ENCODE measurements around the gene IL18BP. TPM values are rescaled to one million over a fixed set of nuclear protein-coding genes. Genes with fewer than 3 reads are reported as not detected.

Gene IL18BP
- total RNA-seq, 2 donors from 2014 or later, result 0.59 to 3.0 TPM

- no peaks in the 10 kb centered on the region for H3K27me3 ChIP-seq
- peak overlapping the region; percentile 97 to 98 for H3K27ac ChIP-seq
- TF ChIP-seq CTCF (IDR thresholded peaks at IDR 0.05), result no peak
- no peaks in the 10 kb centered on the region for H3K9me3 ChIP-seq
- H3K4me3 ChIP-seq, result peak overlapping the region; percentile 5 to 60
- DNase-seq (ENCODE audit: low spot score), result no peak
- peaks cover 29% of the 10 kb centered on the region for H3K36me3 ChIP-seq
- H3K4me1 ChIP-seq, result peaks cover 0 to 55% of the 10 kb centered on the region in 2 donors
Observed at GRCh38 chr11:72037554-72038311, 39.0 kb downstream of the IL18BP start.

- H3K27me3 ChIP-seq, result no peaks in the 10 kb centered on the region
- peak overlapping the region; percentile 97 to 98 for H3K27ac ChIP-seq
- peak; percentile 81 for DNase-seq (ENCODE audit: low spot score)
- H3K36me3 ChIP-seq, result peaks cover 25% of the 10 kb centered on the region
- peak overlapping the region; percentile 48 to 60 for H3K4me3 ChIP-seq
- peaks cover 0 to 57% of the 10 kb centered on the region in 2 donors for H3K4me1 ChIP-seq
- H3K9me3 ChIP-seq, result no peaks in the 10 kb centered on the region
- no peak for TF ChIP-seq CTCF (IDR thresholded peaks at IDR 0.05)
Observed at GRCh38 chr11:72038491-72038890, 39.8 kb downstream of the IL18BP start.

GRCh38 chr11:72039031-72039855, 40.5 kb downstream of the IL18BP start:
- DNase-seq (ENCODE audit: low spot score), result no peak
- no peak for TF ChIP-seq CTCF (IDR thresholded peaks at IDR 0.05)
- Histone ChIP-seq H3K27ac (peak overlapping the region; percentile 97 to 98), H3K27me3 (no peaks in the 10 kb centered on the region), H3K36me3 (peaks cover 17% of the 10 kb centered on the region), H3K4me3 (peak overlapping the region; percentile 48 to 60), H3K4me1 (peaks cover 0 to 57% of the 10 kb centered on the region in 2 donors), H3K9me3 (no peaks in the 10 kb centered on the region)

- DNase-seq (ENCODE audit: low spot score), result no peak
- no peaks in the 10 kb centered on the region for H3K9me3 ChIP-seq
- peak overlapping the region; percentile 97 to 98 for H3K27ac ChIP-seq
- TF ChIP-seq CTCF (IDR thresholded peaks at IDR 0.05), result no peak
- peak overlapping the region; percentile 48 to 60 for H3K4me3 ChIP-seq
- H3K36me3 ChIP-seq, result peaks cover 10% of the 10 kb centered on the region
- peaks cover 0 to 57% of the 10 kb centered on the region in 2 donors for H3K4me1 ChIP-seq
- no peaks in the 10 kb centered on the region for H3K27me3 ChIP-seq
Observed at GRCh38 chr11:72039856-72040401, 41.2 kb downstream of the IL18BP start.

GRCh38 chr11:72040491-72041363, 42.0 kb downstream of the IL18BP start:
- H3K27ac ChIP-seq, result peak overlapping the region; percentile 97 to 98
- H3K9me3 ChIP-seq, result no peaks in the 10 kb centered on the region
- TF ChIP-seq CTCF (IDR thresholded peaks at IDR 0.05), result no peak
- H3K4me1 ChIP-seq, result peaks cover 0 to 57% of the 10 kb centered on the region in 2 donors
- H3K27me3 ChIP-seq, result no peaks in the 10 kb centered on the region
- peaks cover 2% of the 10 kb centered on the region for H3K36me3 ChIP-seq
- DNase-seq (ENCODE audit: low spot score), result peak; percentile 96
- peak overlapping the region; percentile 48 to 60 for H3K4me3 ChIP-seq
